Stimulated activated CD8-positive, alpha-beta memory T cell treated with anti-CD3 and anti-CD28 coated beads, Interleukin-4, amount 100 ng/mL, for 24 hours (primary cell): Measurements from ENCODE around the gene C10orf62.
"Not testable (repeated sequence)": the region's sequence is repeated elsewhere in the genome, so short reads cannot be mapped to it uniquely, and the experiment has no call there.

ENCODE experiments used
- DNase-seq: peaks from one replicate; pipeline ENCODE4 v3.0.0-alpha.2; 2020; ENCODE audit warnings: low read depth

C10orf62 gene

GRCh38 chr10:97589479-97589878 is at the start of gene C10orf62:
C10orf62 (plus strand) TSS chr10:97589721; CDS start chr10:97589898, 177 bp downstream.
- DNase-seq, result no peak

GRCh38 chr10:97540669-97541500 is 48.6 kb upstream of the C10orf62 start:
- no peak for DNase-seq

GRCh38 chr10:97542169-97543024 is 47.1 kb upstream of the C10orf62 start:
- DNase-seq, result peak; percentile 17

GRCh38 chr10:97543025-97543546 is 46.4 kb upstream of the C10orf62 start:
- DNase-seq, result peak; percentile 38

GRCh38 chr10:97546456-97547270 is 42.9 kb upstream of the C10orf62 start:
- DNase-seq, result no peak

GRCh38 chr10:97547271-97547600 is 42.3 kb upstream of the C10orf62 start:
- no peak for DNase-seq

- DNase-seq, result no peak
These were observed 41.6 kb upstream of the C10orf62 start for GRCh38 chr10:97547962-97548361.

- no peak for DNase-seq
These were observed 40.6 kb upstream of the C10orf62 start for GRCh38 chr10:97548828-97549455.

- no peak for DNase-seq
These were observed 39.8 kb upstream of the C10orf62 start for GRCh38 chr10:97549587-97550322.

GRCh38 chr10:97550336-97551149 is 39.0 kb upstream of the C10orf62 start:
- no peak for DNase-seq

GRCh38 chr10:97551271-97551670 is 38.2 kb upstream of the C10orf62 start:
- no peak for DNase-seq

- peak; percentile 43 for DNase-seq
These were observed 35.9 kb upstream of the C10orf62 start for GRCh38 chr10:97553575-97554031.

- not testable (repeated sequence) for DNase-seq
These were observed 35.2 kb upstream of the C10orf62 start for GRCh38 chr10:97554336-97554735.

- not testable (repeated sequence) for DNase-seq
These were observed 34.0 kb upstream of the C10orf62 start for GRCh38 chr10:97555541-97555940.

GRCh38 chr10:97560731-97561381 is 28.7 kb upstream of the C10orf62 start:
- not testable (repeated sequence) for DNase-seq

- DNase-seq, result not testable (repeated sequence)
These were observed 28.0 kb upstream of the C10orf62 start for GRCh38 chr10:97561386-97562077.

- DNase-seq, result not testable (repeated sequence)
These were observed 27.2 kb upstream of the C10orf62 start for GRCh38 chr10:97562329-97562728.

- DNase-seq, result no peak
These were observed 26.2 kb upstream of the C10orf62 start for GRCh38 chr10:97563337-97563736.

GRCh38 chr10:97564776-97565175 is 24.7 kb upstream of the C10orf62 start:
- DNase-seq, result no peak
